ENCODE measurements around the gene WEE1. TPM values are rescaled to one million over a fixed set of nuclear protein-coding genes. Genes with fewer than 3 reads are reported as not detected.

WEE1 gene
- 61.2 and 105 TPM in 2 replicates for total RNA-seq

- DNase-seq (ENCODE audit: low read depth) = peak; percentile 75
Measured at GRCh38 chr11:9573052-9573774, at the start of gene WEE1. Gene WEE1, plus strand, starts transcription at chr11:9573670. Its CDS starts 264 bp downstream, at chr11:9573934.

GRCh38 chr11:9524001-9524400, 49.5 kb upstream of the WEE1 start:
- H3K4me3 ChIP-seq (ENCODE audit: low read depth, low read length) = no peak overlapping the region
- no peak for DNase-seq (ENCODE audit: low read depth)
- no peak for TF ChIP-seq CTCF (conservative IDR thresholded peaks at IDR 0.05; ENCODE audit: low read depth, low read length)

More at GRCh38 chr11:9573052-9573774, at the start of gene WEE1:
- no peak for TF ChIP-seq CTCF (conservative IDR thresholded peaks at IDR 0.05; ENCODE audit: low read depth, low read length)
- H3K4me3 ChIP-seq (ENCODE audit: low read depth, low read length) = peak within 1 kb of the TSS; percentile 83

GRCh38 chr11:9525116-9525515, 48.4 kb upstream of the WEE1 start:
- no peak for DNase-seq (ENCODE audit: low read depth)
- TF ChIP-seq CTCF (conservative IDR thresholded peaks at IDR 0.05; ENCODE audit: low read depth, low read length) = no peak
- H3K4me3 ChIP-seq (ENCODE audit: low read depth, low read length) = no peak overlapping the region

- H3K4me3 ChIP-seq (ENCODE audit: low read depth, low read length) = no peak overlapping the region
- no peak for DNase-seq (ENCODE audit: low read depth)
- no peak for TF ChIP-seq CTCF (conservative IDR thresholded peaks at IDR 0.05; ENCODE audit: low read depth, low read length)
Measured at GRCh38 chr11:9527481-9528135, 45.9 kb upstream of the WEE1 start.

GRCh38 chr11:9528136-9528501, 45.4 kb upstream of the WEE1 start:
- no peak for TF ChIP-seq CTCF (conservative IDR thresholded peaks at IDR 0.05; ENCODE audit: low read depth, low read length)
- H3K4me3 ChIP-seq (ENCODE audit: low read depth, low read length) = no peak overlapping the region
- no peak for DNase-seq (ENCODE audit: low read depth)

GRCh38 chr11:9528573-9529333, 44.7 kb upstream of the WEE1 start:
- no peak overlapping the region for H3K4me3 ChIP-seq (ENCODE audit: low read depth, low read length)
- no peak for DNase-seq (ENCODE audit: low read depth)
- no peak for TF ChIP-seq CTCF (conservative IDR thresholded peaks at IDR 0.05; ENCODE audit: low read depth, low read length)
